Transverse colon (tissue), 4 donors: Measurements from ENCODE around the gene MYH10.

ENCODE experiments used
- POLR2A ChIP-seq: fragments of 450-650 bp; IDR thresholded peaks from one replicate; pipeline ENCODE4 v1.6.1; 2016; ENCODE audit warnings: antibody characterized with exemption, mild to moderate bottlenecking, moderate library complexity
- POLR2AphosphoS5 ChIP-seq, 3 donors: sonication (generic); formaldehyde crosslinking; IDR thresholded peaks; one replicate each; pipeline ENCODE4 v1.6.1; 2016; ENCODE audit warnings: antibody characterized with exemption in 3 of 3
- TF ChIP-seq, protein P1 (sequence below), 5 experiments: fragments of 200-600 bp in 3 of 5; fragments of 450-650 bp in 2 of 5; sonication (generic) in 3 of 5; IDR thresholded peaks; 1 replicate in 2 of 5; 2 replicates in 3 of 5; pipeline ENCODE4 v1.5.1; 2016 to 2017; ENCODE audit warnings: antibody characterized with exemption in 5 of 5, inconsistent platforms in 3 of 5, mild to moderate bottlenecking in 2 of 5, moderate library complexity in 1 of 5

DNA sequence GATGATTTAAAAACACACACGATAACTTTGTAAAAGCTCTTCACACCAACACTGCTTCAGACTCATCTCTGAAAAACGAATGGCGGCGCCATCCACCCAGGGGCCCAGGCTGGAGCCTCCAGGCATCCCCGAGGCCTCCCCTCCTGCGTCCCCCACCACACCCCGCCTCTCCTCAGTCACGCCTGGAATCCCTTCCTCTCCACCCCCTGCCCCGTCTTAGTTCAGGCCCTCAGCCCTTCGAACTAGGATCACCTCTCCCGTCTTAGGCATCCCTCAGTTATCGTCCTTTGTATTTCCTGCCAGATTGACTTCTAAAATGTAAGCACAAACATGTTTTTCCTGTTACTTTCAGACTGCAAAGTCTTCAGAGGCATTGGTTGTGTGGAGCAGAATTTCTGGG lies 136.5 kb downstream of the MYH10 start:
- TF ChIP-seq, protein P1, sequence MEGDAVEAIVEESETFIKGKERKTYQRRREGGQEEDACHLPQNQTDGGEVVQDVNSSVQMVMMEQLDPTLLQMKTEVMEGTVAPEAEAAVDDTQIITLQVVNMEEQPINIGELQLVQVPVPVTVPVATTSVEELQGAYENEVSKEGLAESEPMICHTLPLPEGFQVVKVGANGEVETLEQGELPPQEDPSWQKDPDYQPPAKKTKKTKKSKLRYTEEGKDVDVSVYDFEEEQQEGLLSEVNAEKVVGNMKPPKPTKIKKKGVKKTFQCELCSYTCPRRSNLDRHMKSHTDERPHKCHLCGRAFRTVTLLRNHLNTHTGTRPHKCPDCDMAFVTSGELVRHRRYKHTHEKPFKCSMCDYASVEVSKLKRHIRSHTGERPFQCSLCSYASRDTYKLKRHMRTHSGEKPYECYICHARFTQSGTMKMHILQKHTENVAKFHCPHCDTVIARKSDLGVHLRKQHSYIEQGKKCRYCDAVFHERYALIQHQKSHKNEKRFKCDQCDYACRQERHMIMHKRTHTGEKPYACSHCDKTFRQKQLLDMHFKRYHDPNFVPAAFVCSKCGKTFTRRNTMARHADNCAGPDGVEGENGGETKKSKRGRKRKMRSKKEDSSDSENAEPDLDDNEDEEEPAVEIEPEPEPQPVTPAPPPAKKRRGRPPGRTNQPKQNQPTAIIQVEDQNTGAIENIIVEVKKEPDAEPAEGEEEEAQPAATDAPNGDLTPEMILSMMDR (IDR thresholded peaks at IDR 0.05) = no peak
- TF ChIP-seq POLR2AphosphoS5 (IDR thresholded peaks at IDR 0.05) (no peak), POLR2A (no peak)
